Natural killer cell (primary cell): Measurements from ENCODE around the gene SNPH. TPM values are rescaled to one million over a fixed set of nuclear protein-coding genes. Genes with fewer than 3 reads are reported as not detected.

Experiments used
- ATAC-seq, 3 donors: fragments of 150-1000 bp in 2 of 3; fragments of 200-7000 bp in 1 of 3; cut with Tn5 transposase; 1 replicate in 1 of 3; 2 replicates in 2 of 3; pipeline ENCODE4 v1.10.0; 2021; ENCODE audit warnings: mild to moderate bottlenecking in 2 of 3, moderate library complexity in 2 of 3
- DNase-seq, 2 donors: peaks; one replicate each; pipeline versions ENCODE4 v3.0.0 to v3.0.0-alpha.2; 2013 to 2021; ENCODE audit warnings: mixed read lengths in 1 of 2
- H3K27ac ChIP-seq: one replicate; pipeline ENCODE4 v1.5.1; 2013; ENCODE audit warnings: mild to moderate bottlenecking, low read length
- H3K27me3 ChIP-seq: one replicate; pipeline ENCODE4 v1.6.1; 2013; ENCODE audit warnings: low read length; ENCODE audit not compliant: control insufficient read depth, insufficient read depth
- H3K36me3 ChIP-seq: one replicate; pipeline ENCODE4 v1.6.1; 2013; ENCODE audit warnings: low read length; ENCODE audit not compliant: control insufficient read depth, insufficient read depth
- H3K4me1 ChIP-seq: one replicate; pipeline ENCODE4 v1.6.1; 2013; ENCODE audit warnings: low read length; ENCODE audit not compliant: control insufficient read depth, insufficient read depth
- H3K4me3 ChIP-seq: one replicate; pipeline ENCODE4 v1.5.1; 2013; ENCODE audit warnings: low read length
- H3K9me3 ChIP-seq: one replicate; pipeline ENCODE4 v1.6.1; 2013; ENCODE audit warnings: low read length; ENCODE audit not compliant: control insufficient read depth, insufficient read depth
- H3K27ac Mint-ChIP-seq, 2 donors: one replicate each; pipeline ENCODE4 v1.8.0; 2022; ENCODE audit warnings: mild to moderate bottlenecking in 2 of 2, mixed read lengths in 2 of 2, moderate library complexity in 1 of 2
- H3K27me3 Mint-ChIP-seq, 2 donors: one replicate each; pipeline ENCODE4 v1.8.0; 2022; ENCODE audit warnings: low read depth in 2 of 2, mixed read lengths in 2 of 2
- H3K36me3 Mint-ChIP-seq: one replicate; pipeline ENCODE4 v1.8.0; 2022; ENCODE audit warnings: mixed read lengths
- H3K4me1 Mint-ChIP-seq, 2 donors: one replicate each; pipeline ENCODE4 v1.8.0; 2022; ENCODE audit warnings: mixed read lengths in 2 of 2
- H3K4me3 Mint-ChIP-seq: one replicate; pipeline ENCODE4 v1.8.0; 2022; ENCODE audit warnings: mild to moderate bottlenecking, moderate library complexity, mixed read lengths
- H3K9me3 Mint-ChIP-seq, 2 donors: one replicate each; pipeline ENCODE4 v1.8.0; 2022; ENCODE audit warnings: mixed read lengths in 2 of 2
- WGBS: methylation state at CpG from one replicate; pipeline ENCODE4 v1.1.7; 2013; ENCODE audit warnings: missing lambda C conversion rate; ENCODE audit not compliant: insufficient coverage; 5-methylcytosine and 5-hydroxymethylcytosine counted together
- intact Hi-C: fragments of 100-400 bp; cut with micrococcal nuclease; formaldehyde crosslinking; loops from one replicate; pipeline ENCODE4 v1.14.2; 2022
- total RNA-seq, 4 donors: library from RNA; stranded (reverse); fragments of 120-200 nt in 1 of 4; gene quantifications; one replicate each; pipeline versions ENCODE4 v1.2.3 to v1.2.4, GENCODE V29; 2013 to 2022
- TF ChIP-seq, protein P1 (sequence below): fragments of 200-600 bp; IDR thresholded peaks from one replicate; pipeline ENCODE4 v1.8.0; 2022; ENCODE audit warnings: antibody characterized with exemption

Gene SNPH
- total RNA-seq, 3 donors from 2014 or later (not counting 1 experiment from before 2014, with no cell fraction given) = 3.1 to 5.9 (median 5.8) TPM

DNA sequence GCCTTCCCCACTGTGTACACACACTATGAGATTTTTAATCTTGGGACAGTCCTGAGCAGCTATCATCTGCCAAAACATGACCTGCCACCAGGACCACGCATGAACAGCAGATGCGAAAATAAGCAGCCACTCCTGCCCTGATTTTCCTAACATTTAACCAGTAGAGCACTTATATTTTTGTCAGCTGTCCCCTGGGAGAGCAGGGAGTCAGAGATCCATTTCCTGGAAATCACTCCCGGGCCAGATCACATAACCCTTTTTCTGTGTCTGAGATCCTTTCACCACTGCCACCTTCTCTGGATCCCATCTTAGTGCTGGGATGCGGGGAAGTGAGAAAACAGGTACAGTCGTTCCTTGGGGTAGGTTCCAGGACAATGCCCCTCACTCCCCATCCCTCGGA is 57.2 kb downstream of the SNPH start:
- Histone ChIP-seq H3K4me3 (no peak overlapping the region), H3K4me1 (peaks cover 17% of the 10 kb centered on the region), H3K27me3 (no peaks in the 10 kb centered on the region), H3K36me3 (no peaks in the 10 kb centered on the region), H3K27ac (no peak overlapping the region), H3K9me3 (no peaks in the 10 kb centered on the region)
- TF ChIP-seq, protein P1, sequence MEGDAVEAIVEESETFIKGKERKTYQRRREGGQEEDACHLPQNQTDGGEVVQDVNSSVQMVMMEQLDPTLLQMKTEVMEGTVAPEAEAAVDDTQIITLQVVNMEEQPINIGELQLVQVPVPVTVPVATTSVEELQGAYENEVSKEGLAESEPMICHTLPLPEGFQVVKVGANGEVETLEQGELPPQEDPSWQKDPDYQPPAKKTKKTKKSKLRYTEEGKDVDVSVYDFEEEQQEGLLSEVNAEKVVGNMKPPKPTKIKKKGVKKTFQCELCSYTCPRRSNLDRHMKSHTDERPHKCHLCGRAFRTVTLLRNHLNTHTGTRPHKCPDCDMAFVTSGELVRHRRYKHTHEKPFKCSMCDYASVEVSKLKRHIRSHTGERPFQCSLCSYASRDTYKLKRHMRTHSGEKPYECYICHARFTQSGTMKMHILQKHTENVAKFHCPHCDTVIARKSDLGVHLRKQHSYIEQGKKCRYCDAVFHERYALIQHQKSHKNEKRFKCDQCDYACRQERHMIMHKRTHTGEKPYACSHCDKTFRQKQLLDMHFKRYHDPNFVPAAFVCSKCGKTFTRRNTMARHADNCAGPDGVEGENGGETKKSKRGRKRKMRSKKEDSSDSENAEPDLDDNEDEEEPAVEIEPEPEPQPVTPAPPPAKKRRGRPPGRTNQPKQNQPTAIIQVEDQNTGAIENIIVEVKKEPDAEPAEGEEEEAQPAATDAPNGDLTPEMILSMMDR = no peak
- no peak overlapping the region for H3K4me3 Mint-ChIP-seq
- H3K36me3 Mint-ChIP-seq = no peaks in the 10 kb centered on the region
- no peak for ATAC-seq
- peak overlapping the region; percentile 70 to 72 for H3K27ac Mint-ChIP-seq
- WGBS = 82% methylated on average over 6 of the region's 6 CpGs
- intact Hi-C loops = no loop called here
- H3K9me3 Mint-ChIP-seq = no peaks in the 10 kb centered on the region
- H3K4me1 Mint-ChIP-seq = no peaks in the 10 kb centered on the region
- DNase-seq = no peak
- peaks cover 11 to 16% of the 10 kb centered on the region in 2 donors for H3K27me3 Mint-ChIP-seq

DNA sequence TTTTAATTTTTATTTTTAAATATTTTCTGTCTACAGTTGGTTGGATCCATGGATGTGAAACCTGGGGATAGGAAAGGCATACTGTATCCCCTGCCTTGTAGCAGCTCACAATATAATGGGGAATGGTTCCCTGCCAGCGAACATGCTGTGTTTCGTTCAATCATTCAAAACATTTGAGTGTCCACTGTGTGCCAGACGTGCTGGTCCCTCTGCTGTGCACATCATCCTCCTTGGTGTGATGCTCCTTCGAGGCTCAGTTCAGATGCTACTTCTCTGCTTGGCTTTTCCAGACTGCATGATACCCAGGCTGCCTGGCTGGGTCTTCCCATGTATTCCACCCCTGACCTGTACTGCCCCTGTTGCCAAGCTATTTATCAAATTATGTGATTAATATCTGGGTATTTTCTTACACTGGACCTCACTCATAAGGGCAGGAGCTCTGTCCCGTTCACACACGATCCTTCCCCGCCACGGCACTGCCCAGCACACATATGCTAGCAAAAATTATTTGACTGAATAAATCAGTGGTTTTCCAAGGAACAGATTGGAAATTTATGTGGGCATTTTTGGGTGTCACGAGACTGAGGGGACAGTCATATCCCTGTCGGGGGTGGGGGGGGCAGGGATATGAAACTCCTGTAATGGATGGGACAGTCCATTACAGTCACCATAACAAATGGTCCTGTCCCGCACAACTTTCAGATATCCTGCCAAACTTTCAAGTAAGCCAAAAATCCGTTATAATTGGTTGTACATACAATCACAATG is 57.9 kb downstream of the SNPH start:
- Histone ChIP-seq H3K9me3 (no peaks in the 10 kb centered on the region), H3K4me3 (no peak overlapping the region), H3K27ac (no peak overlapping the region), H3K27me3 (no peaks in the 10 kb centered on the region), H3K36me3 (no peaks in the 10 kb centered on the region), H3K4me1 (peaks cover 17% of the 10 kb centered on the region)
- no peak for ATAC-seq
- TF ChIP-seq, protein P1 = no peak
- H3K4me3 Mint-ChIP-seq = no peak overlapping the region
- H3K36me3 Mint-ChIP-seq = no peaks in the 10 kb centered on the region
- no peaks in the 10 kb centered on the region for H3K9me3 Mint-ChIP-seq
- intact Hi-C loops = no loop called here
- WGBS = 92% methylated on average over 12 of the region's 12 CpGs
- H3K27ac Mint-ChIP-seq = no peak overlapping the region
- DNase-seq = no peak
- peaks cover 11 to 13% of the 10 kb centered on the region in 2 donors for H3K27me3 Mint-ChIP-seq
- H3K4me1 Mint-ChIP-seq = no peaks in the 10 kb centered on the region

DNA sequence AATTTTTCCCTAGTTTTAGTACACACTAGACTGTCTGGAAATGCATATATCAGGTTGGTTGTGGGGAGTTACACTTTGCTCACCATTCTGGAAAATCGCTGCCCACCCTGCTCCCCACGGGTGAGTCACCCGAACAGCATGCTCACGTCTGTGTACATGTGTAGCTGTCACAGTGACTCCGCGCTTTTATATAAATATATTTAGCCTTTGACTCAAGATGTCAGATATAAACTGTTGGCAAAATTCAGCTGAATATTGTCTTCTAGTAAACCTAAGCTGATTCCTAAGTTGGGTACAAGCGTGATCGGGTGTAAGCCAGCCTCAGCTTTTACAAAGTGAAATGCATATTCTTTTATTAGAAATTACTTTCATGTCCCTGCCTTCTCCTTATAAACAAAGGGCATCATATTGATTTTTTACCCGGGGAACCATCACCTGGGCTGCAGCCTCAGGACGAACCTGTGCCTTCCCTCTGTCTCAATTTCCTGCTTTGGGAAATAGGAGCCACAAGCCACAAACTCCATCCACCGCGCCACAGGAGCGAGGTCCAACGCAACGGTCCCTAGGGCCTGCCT is 58.6 kb downstream of the SNPH start:
- Mint-ChIP-seq H3K4me3 (no peak overlapping the region), H3K4me1 (peaks cover 0 to 5% of the 10 kb centered on the region in 2 donors), H3K36me3 (no peaks in the 10 kb centered on the region), H3K27me3 (peaks cover 11 to 13% of the 10 kb centered on the region in 2 donors), H3K9me3 (no peaks in the 10 kb centered on the region), H3K27ac (no peak overlapping the region)
- H3K9me3 ChIP-seq = no peaks in the 10 kb centered on the region
- peak; percentile 37 to 53 for DNase-seq
- H3K4me3 ChIP-seq = peak overlapping the region; percentile 76
- no peaks in the 10 kb centered on the region for H3K36me3 ChIP-seq
- no peaks in the 10 kb centered on the region for H3K27me3 ChIP-seq
- peaks cover 17% of the 10 kb centered on the region for H3K4me1 ChIP-seq
- ATAC-seq = peak in 1 of 3 donors; percentile 36
- TF ChIP-seq, protein P1 = no peak
- H3K27ac ChIP-seq = peak overlapping the region; percentile 94
- 20% methylated on average over 14 of the region's 15 CpGs for WGBS
- intact Hi-C loops = loop anchor here (1.0 kb wide), 2 partner anchors 11 to 69 kb away; partner anchors contain the start of gene FKBP1A
